ENCODE results near the gene EYS.
"Not testable (repeated sequence)": the region's sequence is repeated elsewhere in the genome, so short reads cannot be mapped to it uniquely, and the experiment has no call there.

EYS gene

GRCh38 chr6:65452333-65452732 is 254.7 kb downstream of the EYS start:
- DNase-seq (ENCODE audit: low read depth): no peak

DNA sequence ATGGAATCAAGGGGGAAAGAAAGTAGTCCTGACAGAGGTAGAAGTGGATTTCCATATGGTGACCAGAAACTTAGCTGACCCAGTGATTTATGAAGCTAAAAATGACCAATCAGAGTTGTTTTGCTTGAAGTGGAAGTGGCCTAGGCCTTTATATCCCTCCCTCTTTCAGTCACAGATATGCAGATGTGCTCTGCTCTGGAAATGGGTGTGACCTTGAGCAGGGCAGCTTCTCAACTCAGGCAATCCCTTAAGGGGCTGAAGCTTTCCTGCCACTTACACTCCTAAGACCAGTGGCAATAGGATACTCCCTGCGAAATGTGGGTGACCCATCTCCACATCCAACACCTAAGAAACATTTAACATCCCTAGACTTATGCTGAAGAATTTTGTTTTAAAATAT is 256.6 kb downstream of the EYS start:
- no peak for DNase-seq (ENCODE audit: low read depth)

GRCh38 chr6:65449926-65450325 is 257.1 kb downstream of the EYS start:
- no peak for DNase-seq (ENCODE audit: low read depth)

DNA sequence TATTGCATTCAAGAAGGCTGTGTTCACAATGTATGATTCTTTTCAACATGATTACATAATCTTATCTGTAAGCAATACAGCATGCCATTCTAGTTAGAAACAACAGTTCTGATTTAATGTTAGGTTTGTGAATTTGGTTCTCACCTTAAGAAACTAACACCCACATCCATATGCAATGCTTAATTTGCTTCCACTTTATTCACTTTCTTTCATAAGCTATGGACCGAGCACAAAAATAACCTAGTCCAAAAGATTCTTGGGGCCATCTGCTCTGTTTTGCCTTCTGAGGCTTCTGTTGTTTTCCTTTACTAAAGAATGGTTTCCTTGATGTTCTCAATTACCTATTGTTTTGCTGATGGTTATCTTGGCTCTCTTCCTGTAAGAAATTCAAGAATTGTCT is 258.2 kb downstream of the EYS start:
- no peak for DNase-seq (ENCODE audit: low read depth)

- no peak for DNase-seq (ENCODE audit: low read depth)
These were observed 270.7 kb downstream of the EYS start for GRCh38 chr6:65436281-65436680.

DNA sequence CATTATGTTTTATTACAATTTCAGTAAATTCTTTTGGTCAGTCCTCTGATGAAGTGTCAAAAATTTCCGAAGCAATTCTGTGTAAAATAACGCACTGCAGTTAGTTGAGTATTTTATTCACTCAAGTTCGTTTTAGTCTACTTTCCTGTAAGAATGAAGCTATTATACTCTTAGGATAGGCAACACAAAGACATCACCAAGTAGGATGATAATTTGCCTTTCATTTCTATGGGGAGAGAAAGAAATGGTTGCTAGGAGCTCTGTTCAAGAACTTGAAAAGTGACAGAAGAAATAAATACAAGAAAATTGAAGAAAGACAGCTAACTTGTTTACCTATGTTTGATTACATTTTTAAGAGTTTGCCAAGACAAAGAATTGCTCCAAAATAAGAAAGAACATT is 290.4 kb downstream of the EYS start:
- DNase-seq (ENCODE audit: low read depth): no peak

DNA sequence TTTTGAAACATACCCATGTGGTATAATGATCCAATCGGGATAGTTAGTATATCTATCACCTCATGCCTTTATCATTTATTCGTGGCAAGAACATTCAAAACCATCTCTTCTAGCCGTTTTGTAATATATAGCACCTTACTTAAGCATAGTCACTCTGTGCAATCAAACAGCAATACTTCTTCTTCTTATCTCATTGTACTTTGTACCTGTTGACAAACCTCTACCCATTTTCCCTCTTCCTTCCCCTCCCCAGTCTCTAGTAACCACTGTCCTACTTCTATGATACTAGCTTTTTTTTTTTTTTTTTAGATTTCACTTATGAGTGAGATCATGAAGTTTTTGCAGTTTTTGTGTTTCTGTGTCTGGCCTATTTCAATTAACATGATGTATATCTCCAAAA is 296.7 kb downstream of the EYS start:
- DNase-seq (ENCODE audit: low read depth): no peak

GRCh38 chr6:65402564-65402963 is 304.5 kb downstream of the EYS start:
- no peak for DNase-seq (ENCODE audit: low read depth)

GRCh38 chr6:65399355-65400084 is 307.5 kb downstream of the EYS start:
- DNase-seq (ENCODE audit: low read depth): no peak

GRCh38 chr6:65398851-65399250 is 308.2 kb downstream of the EYS start:
- no peak for DNase-seq (ENCODE audit: low read depth)

DNA sequence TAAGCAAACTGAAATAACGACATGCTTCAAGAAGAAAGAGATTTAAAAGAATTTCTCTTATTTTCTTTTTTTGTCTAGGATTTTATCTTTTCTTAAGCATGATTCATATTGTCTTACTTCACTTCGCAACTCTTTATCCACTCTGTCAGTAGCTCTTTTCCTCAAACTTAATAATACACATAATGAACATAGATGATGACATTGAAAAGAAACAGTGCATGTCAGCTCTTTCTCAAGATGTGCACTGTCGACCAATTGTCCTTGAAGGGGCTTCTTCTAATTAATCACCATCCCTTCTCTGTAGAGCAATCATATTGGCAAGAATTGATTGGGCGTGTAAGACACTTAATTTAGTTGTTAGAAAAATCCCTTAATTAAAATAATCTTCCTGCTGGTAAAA is 356.5 kb downstream of the EYS start:
- DNase-seq (ENCODE audit: low read depth): no peak

DNA sequence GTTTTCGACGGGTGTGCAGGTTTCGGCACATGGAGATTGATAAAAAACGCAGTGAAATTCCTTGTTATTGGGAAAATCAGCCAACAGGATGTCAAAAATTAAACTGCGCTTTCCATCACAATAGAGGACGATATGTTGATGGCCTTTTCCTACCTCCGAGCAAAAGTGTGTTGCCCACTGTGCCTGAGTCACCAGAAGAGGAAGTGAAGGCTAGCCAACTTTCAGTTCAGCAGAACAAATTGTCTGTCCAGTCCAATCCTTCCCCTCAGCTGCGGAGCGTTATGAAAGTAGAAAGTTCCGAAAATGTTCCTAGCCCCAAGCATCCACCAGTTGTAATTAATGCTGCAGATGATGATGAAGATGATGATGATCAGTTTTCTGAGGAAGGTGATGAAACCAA is 404.4 kb downstream of the EYS start:
- not testable (repeated sequence) for DNase-seq (ENCODE audit: low read depth)

GRCh38 chr6:65299236-65299635 is 407.8 kb downstream of the EYS start:
- no peak for DNase-seq (ENCODE audit: low read depth)

GRCh38 chr6:65295812-65296211 is 411.2 kb downstream of the EYS start:
- DNase-seq (ENCODE audit: low read depth): no peak

- no peak for DNase-seq (ENCODE audit: low read depth)
These were observed 417.5 kb downstream of the EYS start for GRCh38 chr6:65289491-65289890.

DNA sequence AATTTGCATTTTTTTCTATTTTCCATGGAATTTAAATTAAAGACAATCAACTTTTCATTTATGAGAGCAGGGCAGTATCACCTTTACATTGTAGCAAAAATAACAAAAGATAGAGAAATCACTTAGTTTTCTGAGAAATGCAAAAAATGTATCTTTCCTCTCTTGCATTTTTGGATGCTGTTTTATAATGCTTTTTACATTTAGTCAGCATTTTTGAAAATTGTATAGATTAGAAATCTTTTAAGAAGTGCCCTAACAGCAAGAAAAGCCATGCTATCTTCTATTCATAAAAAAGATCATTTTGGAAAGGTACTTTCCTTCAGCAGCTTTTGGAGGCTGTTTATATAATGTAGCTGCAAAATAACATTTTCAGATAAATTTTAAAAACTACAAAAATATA is 421.8 kb downstream of the EYS start:
- no peak for DNase-seq (ENCODE audit: low read depth)

GRCh38 chr6:65280060-65280459 is 427.0 kb downstream of the EYS start:
- no peak for DNase-seq (ENCODE audit: low read depth)

- DNase-seq (ENCODE audit: low read depth): no peak
These were observed 444.8 kb downstream of the EYS start for GRCh38 chr6:65262241-65262640.

DNA sequence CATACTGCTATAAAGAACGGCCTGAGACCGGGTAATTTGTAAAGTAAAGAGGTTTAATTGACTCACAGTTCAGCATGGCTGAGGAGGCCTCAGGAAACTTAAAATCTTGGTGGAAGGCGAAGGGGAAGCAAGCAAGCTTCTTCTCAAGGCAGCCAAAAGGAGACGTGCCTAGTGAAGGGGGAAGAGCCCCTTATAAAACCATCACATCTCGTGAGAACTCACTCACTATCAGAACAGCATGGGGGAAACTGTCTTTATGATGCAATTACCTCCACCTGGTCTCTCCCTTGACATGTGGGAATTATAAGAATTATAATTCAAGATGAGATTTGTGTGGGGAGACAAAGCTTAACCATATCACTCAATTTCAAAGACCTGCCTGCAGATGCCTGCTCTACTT is 447.0 kb downstream of the EYS start:
- DNase-seq (ENCODE audit: low read depth): no peak

- no peak for DNase-seq (ENCODE audit: low read depth)
These were observed 448.0 kb downstream of the EYS start for GRCh38 chr6:65259059-65259458.

DNA sequence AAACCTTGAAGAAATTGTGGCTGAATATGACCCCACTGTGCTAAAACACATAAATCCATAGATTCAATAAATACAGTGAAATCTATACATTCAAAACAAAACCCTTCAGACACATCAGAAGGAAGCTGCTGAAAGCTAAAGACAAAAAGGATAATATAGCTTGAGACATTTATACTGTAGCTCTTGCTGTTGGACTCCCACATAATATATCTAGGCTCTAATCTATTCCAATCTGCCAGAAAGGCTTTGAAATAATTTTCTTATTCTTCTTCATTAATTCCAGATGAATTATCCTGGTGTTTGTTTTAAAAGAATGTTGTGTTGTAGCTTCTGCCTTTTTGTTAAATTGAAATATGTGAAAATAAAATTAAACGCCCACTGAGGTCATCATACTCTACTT is 454.0 kb downstream of the EYS start:
- no peak for DNase-seq (ENCODE audit: low read depth)

- no peak for DNase-seq (ENCODE audit: low read depth)
These were observed 458.9 kb downstream of the EYS start for GRCh38 chr6:65248101-65248610.

DNA sequence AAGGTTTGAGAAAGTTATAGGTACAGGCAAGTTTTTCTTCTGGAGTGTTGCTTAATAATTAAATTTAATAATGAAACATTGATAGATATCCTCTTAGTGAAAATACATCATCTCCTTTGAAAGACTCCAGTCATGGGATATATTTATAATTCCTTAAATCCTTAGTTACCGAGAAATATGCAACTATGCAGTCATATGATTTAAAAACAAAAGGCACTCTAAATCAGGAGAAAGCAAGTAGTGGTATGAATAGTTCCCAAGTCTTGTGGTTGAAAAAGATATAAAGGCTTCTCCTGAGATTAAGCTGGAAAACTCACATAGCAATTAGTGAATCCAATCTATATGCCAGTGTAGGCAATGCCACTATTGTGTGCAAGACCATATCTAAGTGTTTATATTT is 475.4 kb downstream of the EYS start:
- DNase-seq (ENCODE audit: low read depth): no peak

- DNase-seq (ENCODE audit: low read depth): no peak
These were observed 477.2 kb downstream of the EYS start for GRCh38 chr6:65229825-65230224.

Data from stimulated activated CD8-positive, alpha-beta memory T cell treated with anti-CD3 and anti-CD28 coated beads, Interleukin-4, amount 100 ng/mL, for 24 hours (primary cell).